Esophagus muscularis mucosa (tissue), 4 donors: ENCODE measurements around the gene NPHP4.

ENCODE experiments used
- EP300 ChIP-seq: sonication (generic); formaldehyde crosslinking; IDR thresholded peaks from one replicate; pipeline ENCODE4 v1.6.1; 2017; ENCODE audit warnings: antibody characterized with exemption
- POLR2AphosphoS5 ChIP-seq, 2 donors: sonication (generic); formaldehyde crosslinking; IDR thresholded peaks; one replicate each; pipeline ENCODE4 v1.6.1; 2017; ENCODE audit warnings: antibody characterized with exemption in 2 of 2
- TF ChIP-seq, protein P1 (sequence below), 3 experiments: fragments of 200-600 bp in 2 of 3; fragments of 450-650 bp in 1 of 3; sonication (generic) in 2 of 3; IDR thresholded peaks; one replicate each; pipeline ENCODE4 v1.5.1; 2017 to 2019; ENCODE audit warnings: antibody characterized with exemption in 3 of 3, mild to moderate bottlenecking in 2 of 3, moderate library complexity in 1 of 3

DNA sequence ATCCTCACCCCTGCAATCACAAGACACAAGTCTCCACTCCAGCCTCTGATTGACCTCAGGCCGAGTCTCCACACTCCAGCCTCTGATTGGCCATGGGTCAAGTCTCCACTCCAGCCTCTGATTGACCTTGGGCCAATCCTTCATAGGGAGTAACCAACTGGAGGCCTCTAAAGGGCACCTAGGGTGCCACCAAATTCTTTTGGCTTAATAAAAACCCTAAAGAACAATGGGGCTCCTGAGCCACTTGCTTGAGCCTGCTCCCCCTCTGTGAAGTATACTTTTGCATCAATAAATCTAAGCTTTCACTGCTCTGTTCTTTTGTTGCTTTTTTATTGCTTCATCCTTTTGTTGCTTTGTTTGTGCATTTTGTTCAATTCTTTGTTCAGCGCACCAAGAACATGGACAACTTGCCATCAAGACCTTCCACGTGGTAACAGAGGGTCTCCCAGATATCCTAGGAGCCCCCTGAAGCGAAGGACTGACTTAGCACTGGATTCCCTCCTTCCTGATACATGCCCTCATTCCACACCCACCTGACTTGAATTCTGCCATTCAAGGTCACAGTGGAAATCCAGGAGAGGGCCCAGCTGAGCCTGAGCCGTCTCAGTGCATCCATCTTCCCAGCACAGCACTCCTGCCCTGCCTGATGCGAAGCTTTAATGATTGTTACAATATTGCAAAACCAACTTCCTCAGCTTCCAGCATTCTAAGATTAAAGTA lies 152.9 kb downstream of the NPHP4 start:
- TF ChIP-seq, protein P1, sequence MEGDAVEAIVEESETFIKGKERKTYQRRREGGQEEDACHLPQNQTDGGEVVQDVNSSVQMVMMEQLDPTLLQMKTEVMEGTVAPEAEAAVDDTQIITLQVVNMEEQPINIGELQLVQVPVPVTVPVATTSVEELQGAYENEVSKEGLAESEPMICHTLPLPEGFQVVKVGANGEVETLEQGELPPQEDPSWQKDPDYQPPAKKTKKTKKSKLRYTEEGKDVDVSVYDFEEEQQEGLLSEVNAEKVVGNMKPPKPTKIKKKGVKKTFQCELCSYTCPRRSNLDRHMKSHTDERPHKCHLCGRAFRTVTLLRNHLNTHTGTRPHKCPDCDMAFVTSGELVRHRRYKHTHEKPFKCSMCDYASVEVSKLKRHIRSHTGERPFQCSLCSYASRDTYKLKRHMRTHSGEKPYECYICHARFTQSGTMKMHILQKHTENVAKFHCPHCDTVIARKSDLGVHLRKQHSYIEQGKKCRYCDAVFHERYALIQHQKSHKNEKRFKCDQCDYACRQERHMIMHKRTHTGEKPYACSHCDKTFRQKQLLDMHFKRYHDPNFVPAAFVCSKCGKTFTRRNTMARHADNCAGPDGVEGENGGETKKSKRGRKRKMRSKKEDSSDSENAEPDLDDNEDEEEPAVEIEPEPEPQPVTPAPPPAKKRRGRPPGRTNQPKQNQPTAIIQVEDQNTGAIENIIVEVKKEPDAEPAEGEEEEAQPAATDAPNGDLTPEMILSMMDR (IDR thresholded peaks at IDR 0.05) = no peak
- no peak for TF ChIP-seq POLR2AphosphoS5 (IDR thresholded peaks at IDR 0.05)
- TF ChIP-seq EP300 = no peak
